Tibial nerve (tissue), 3 donors: ENCODE results near the gene UBASH3A.

Experiments
- POLR2A ChIP-seq, 2 donors: fragments of 450-650 bp; IDR thresholded peaks; one replicate each; pipeline ENCODE4 v1.6.1; 2017; ENCODE audit warnings: antibody characterized with exemption in 2 of 2, mild to moderate bottlenecking in 2 of 2, moderate library complexity in 2 of 2
- TF ChIP-seq, protein P1 (sequence below), 5 experiments: fragments of 200-600 bp in 3 of 5; fragments of 450-650 bp in 2 of 5; sonication (generic) in 3 of 5; IDR thresholded peaks; one replicate each; pipeline ENCODE4 v1.5.1; 2016 to 2019; ENCODE audit warnings: antibody characterized with exemption in 5 of 5, mild to moderate bottlenecking in 3 of 5, moderate library complexity in 2 of 5

DNA sequence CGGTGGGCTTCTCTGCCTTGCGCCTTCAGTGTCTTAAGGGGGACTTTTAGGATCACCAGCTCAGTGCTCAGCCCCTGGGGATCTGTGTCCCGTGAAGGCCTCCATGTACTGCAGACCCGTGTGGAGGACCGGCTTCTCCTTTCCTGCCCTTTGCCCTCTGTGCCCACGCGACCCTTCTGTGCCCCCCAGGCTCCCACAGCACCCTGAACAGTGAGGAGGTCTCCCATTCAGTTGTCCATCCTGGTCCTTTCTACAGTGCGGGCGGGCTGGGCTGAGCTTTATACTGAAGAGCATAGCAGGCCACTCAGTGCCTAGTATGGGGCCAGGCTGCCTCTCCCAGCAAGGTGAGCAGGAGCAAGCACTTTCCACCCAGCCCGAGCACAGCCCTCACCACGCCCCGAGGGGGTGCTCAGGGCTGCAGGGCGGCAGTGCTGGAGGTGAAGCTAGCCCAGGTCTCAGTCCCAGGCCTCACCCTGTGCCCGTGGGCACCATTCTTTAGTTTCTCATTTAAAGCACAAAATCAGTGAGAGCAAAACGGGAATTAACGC lies 29.7 kb upstream of the UBASH3A start:
- TF ChIP-seq, protein P1, sequence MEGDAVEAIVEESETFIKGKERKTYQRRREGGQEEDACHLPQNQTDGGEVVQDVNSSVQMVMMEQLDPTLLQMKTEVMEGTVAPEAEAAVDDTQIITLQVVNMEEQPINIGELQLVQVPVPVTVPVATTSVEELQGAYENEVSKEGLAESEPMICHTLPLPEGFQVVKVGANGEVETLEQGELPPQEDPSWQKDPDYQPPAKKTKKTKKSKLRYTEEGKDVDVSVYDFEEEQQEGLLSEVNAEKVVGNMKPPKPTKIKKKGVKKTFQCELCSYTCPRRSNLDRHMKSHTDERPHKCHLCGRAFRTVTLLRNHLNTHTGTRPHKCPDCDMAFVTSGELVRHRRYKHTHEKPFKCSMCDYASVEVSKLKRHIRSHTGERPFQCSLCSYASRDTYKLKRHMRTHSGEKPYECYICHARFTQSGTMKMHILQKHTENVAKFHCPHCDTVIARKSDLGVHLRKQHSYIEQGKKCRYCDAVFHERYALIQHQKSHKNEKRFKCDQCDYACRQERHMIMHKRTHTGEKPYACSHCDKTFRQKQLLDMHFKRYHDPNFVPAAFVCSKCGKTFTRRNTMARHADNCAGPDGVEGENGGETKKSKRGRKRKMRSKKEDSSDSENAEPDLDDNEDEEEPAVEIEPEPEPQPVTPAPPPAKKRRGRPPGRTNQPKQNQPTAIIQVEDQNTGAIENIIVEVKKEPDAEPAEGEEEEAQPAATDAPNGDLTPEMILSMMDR (IDR thresholded peaks at IDR 0.05): no peak
- TF ChIP-seq POLR2A (IDR thresholded peaks at IDR 0.05): no peak
